HFF-Myc (cell line): Measurements from ENCODE around the gene CHD9.

Source experiments
- DNase-seq: peaks from one replicate; pipeline ENCODE4 v3.0.0-alpha.2; 2011; ENCODE audit warnings: low read depth; ENCODE audit errors: extremely low read depth
- H3K4me3 ChIP-seq: replicated peaks from 2 replicates; pipeline ENCODE4 v1.5.1; 2011; ENCODE audit warnings: low read depth, mild to moderate bottlenecking, control low read depth, low read length
- TF ChIP-seq, protein P1 (sequence below): IDR thresholded peaks from 2 replicates; pipeline ENCODE4 v1.5.1; 2012; ENCODE audit warnings: mild to moderate bottlenecking, low read depth, low read length, control low read depth; ENCODE audit errors: missing control alignments

CHD9 gene

DNA sequence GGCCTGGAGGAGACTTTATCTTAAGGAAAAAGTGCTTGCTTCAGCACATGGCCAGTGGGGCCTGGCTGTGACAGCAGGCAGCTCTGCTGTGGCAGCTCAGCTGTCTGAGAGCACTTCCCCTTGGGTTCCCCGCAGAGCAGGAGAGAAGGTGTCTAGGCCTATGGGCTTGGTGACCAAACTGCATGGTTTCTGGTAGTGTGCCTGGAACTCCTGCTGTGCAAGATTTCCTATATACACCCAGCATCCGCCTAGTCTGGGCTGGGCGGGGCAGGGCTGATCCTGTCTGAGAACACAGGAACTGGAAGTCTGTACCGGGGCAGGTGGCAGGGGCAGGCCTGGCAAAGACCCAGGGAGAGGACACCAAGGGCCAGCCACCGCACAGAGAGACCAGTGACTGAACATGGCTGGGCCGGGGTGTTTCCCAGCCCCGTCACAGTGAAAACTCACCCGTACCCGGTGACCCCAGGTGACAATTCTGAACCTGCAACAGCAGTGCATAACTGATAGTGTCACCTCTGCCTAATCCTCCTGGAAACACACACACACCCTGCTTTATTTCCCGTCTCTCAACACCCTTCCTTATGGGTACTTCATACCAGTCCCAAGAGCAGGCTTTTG, 39.3 kb downstream of the CHD9 start:
- TF ChIP-seq, protein P1, sequence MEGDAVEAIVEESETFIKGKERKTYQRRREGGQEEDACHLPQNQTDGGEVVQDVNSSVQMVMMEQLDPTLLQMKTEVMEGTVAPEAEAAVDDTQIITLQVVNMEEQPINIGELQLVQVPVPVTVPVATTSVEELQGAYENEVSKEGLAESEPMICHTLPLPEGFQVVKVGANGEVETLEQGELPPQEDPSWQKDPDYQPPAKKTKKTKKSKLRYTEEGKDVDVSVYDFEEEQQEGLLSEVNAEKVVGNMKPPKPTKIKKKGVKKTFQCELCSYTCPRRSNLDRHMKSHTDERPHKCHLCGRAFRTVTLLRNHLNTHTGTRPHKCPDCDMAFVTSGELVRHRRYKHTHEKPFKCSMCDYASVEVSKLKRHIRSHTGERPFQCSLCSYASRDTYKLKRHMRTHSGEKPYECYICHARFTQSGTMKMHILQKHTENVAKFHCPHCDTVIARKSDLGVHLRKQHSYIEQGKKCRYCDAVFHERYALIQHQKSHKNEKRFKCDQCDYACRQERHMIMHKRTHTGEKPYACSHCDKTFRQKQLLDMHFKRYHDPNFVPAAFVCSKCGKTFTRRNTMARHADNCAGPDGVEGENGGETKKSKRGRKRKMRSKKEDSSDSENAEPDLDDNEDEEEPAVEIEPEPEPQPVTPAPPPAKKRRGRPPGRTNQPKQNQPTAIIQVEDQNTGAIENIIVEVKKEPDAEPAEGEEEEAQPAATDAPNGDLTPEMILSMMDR, result no peak
- no peak for DNase-seq
- H3K4me3 ChIP-seq, result no peak overlapping the region

DNA sequence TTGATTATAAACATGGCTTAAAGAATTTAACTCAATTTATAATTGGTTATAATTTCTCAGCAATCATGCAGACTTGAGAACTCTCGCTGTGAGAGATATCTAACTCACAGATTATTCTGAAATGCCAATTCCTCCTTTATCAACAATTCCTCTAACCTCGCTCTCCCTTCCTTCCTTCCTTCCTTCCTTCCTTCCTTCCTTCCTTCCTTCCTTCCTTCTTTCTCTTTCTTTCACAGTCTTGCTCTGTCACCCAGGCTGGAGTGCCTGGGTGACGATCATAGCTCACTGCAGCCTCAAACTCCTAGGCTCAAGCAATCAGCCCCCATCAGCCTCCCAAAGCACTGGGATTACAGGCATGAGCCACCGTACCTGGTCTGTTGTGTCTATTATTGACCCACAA, 42.4 kb downstream of the CHD9 start:
- no peak overlapping the region for H3K4me3 ChIP-seq
- TF ChIP-seq, protein P1, result no peak
- DNase-seq, result no peak

DNA sequence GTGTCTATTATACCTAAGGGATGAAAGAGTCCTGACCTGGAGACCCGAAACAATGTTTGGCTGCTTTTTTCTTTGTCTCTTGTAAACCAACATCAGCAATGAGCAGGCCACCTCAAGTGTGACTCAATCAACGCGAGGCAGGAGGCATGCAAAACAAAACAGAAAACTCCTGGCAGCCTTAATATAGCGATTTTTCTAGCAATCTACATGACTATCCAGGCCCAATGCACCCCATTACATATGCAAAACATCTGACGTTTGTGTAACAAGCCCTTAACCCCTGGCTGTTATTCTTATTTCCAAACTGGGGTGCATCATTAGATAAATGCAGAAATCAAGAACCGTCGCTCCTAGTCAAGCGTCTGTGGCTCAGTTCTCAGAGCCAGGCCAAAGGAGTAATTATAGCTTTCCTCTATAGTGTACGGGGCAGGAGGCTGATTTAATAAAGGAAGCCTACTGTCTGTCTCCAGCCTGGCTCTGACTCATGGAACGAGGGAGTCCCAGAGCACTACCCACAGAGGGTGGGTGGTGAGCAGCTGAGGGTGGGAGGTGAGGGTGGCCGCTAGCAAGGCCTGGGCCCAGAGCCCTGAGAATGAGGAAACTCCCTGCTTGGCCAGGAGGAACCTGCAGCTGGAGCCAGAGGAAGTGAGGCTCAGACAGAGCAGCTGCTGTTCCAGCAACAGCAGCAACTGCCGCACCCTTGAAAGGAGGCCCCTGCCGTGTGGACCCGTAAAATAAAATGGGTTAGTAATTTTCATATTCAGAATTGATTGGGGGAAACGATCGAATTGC, 43.9 kb downstream of the CHD9 start:
- TF ChIP-seq, protein P1, result no peak
- no peak for DNase-seq
- peak overlapping the region; percentile 26 for H3K4me3 ChIP-seq

DNA sequence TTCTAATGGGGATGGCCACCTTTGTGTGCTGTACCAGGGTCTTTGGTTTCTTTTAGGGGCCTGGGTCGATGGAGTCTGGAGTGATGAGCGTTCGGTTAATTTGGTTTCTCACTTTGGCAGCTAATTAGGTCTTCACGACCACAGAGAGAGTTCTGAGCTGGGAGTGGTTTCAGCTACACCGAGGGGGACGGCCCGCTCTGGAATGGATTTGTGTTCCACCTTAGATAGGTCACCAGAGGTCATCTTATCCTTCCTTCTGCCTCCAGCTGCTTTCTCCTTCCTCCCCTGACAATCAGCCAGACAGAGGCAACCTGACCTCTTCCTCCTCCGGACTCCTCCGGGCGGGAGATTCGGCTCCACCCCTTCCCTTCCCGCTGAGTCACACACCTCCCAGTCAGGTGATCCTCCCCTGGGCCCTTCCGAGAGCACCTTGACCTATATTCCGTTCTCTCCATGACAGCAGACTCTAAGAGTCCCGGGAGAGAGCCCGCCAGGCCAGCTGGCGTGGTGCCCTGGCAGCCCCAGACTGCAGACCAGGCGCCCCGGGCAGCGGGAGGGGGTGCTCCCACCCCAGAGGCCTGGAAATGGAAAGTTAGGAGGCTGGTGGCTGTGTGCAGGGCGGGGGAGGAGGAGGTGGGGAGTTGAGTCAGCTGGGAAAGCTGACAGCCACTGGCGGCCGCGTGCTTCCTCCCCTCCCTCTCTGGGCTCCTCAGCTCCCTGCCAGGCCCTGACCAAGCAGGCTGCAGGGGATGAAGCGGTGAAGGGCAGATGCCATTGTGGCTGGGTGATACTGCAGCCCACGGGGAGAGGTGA, 44.7 kb downstream of the CHD9 start:
- TF ChIP-seq, protein P1, result no peak
- H3K4me3 ChIP-seq, result peak overlapping the region; percentile 26
- DNase-seq, result no peak

DNA sequence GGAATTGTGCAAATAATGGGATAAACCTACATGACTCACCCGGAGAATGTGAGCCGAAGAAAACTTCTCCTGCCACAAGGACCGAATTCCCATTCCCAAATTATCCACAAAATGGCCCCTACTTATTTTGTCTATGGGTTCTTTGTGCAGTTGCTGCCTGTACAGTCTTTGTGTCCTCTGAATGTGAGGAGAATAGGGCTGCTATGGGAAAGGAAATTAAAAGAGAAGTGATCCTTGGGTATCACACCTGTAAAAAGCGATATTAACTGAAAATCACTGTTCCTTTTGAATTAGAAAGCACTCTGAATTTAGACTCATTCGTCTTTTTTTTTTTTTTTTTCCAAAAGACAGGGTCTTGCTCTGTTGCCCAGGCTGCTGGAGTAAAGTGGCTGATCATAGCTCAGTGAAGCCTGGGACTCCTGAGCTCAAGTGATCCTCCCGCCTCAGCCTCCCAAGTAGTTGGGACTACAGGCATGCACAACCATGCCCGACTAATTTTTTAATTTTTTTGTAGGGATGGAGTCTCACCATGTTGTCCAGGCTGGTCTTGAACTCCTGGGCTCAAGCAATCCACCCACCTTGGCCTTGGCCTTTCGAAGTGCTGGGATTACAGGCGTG, 45.4 kb downstream of the CHD9 start:
- TF ChIP-seq, protein P1, result no peak
- DNase-seq, result no peak
- peak overlapping the region; percentile 26 for H3K4me3 ChIP-seq

DNA sequence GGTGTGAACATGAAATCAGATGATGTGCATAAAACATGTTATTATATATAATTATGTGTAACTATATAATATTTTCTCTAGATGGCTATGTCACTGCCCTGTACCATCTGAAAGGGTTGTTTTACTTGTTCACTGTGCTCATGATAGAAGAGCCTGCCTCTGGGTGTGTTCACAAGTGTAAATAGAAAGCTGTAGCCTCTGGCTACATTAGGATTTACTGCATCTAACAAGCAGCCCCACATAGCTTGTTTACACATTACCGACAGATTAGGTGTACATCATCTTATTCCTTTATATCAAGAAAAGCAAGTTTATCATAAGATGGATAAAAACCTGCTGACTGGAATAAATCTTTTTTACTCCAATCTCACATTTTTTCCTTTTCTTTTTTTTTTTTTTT, 46.1 kb downstream of the CHD9 start:
- TF ChIP-seq, protein P1, result no peak
- DNase-seq, result no peak
- H3K4me3 ChIP-seq, result no peak overlapping the region
